Measurements from ENCODE around the gene GALNT9.

- TF ChIP-seq CTCF (IDR thresholded peaks at IDR 0.05) (no peak), POLR2A (IDR thresholded peaks at IDR 0.05) (no peak), POLR2AphosphoS5 (IDR thresholded peaks at IDR 0.05) (no peak), EP300 (IDR thresholded peaks at IDR 0.05) (no peak)
These were observed 8.6 kb downstream of the GALNT9 start for GRCh38 chr12:132320767-132321211.
